Mucosa of rectum (tissue), 2 donors: ENCODE data around the gene CRB2.
"Not testable (repeated sequence)": the region's sequence is repeated elsewhere in the genome, so short reads cannot be mapped to it uniquely, and the experiment has no call there.

ENCODE experiments used
- H3K27ac ChIP-seq, 2 donors: one replicate each; pipeline ENCODE4 v1.7.0; 2013; ENCODE audit warnings: inconsistent platforms in 2 of 2, low read depth in 2 of 2, low read length in 2 of 2
- H3K27me3 ChIP-seq, 2 donors: one replicate each; pipeline ENCODE4 v1.7.0; 2013; ENCODE audit warnings: low read length in 2 of 2; ENCODE audit not compliant: control insufficient read depth in 2 of 2, insufficient read depth in 2 of 2
- H3K36me3 ChIP-seq, 2 donors: one replicate each; pipeline ENCODE4 v1.7.0; 2013; ENCODE audit warnings: low read length in 2 of 2; ENCODE audit not compliant: control insufficient read depth in 2 of 2, insufficient read depth in 2 of 2
- H3K4me1 ChIP-seq, 2 donors: one replicate each; pipeline ENCODE4 v1.7.0; 2013; ENCODE audit warnings: low read length in 2 of 2, mild to moderate bottlenecking in 1 of 2; ENCODE audit not compliant: control insufficient read depth in 2 of 2, insufficient read depth in 2 of 2
- H3K4me3 ChIP-seq, 2 donors: one replicate each; pipeline ENCODE4 v1.7.0; 2013; ENCODE audit warnings: low read length in 2 of 2
- H3K9ac ChIP-seq, 2 donors: one replicate each; pipeline ENCODE4 v1.7.0; 2013; ENCODE audit warnings: low read length in 2 of 2, low read depth in 1 of 2, mild to moderate bottlenecking in 1 of 2
- H3K9me3 ChIP-seq, 2 donors: one replicate each; pipeline ENCODE4 v1.7.0; 2013; ENCODE audit warnings: low read length in 2 of 2; ENCODE audit not compliant: control insufficient read depth in 2 of 2
- donor health status: healthy.
- donor health status: Normal muscosa, but diverticular disease.

Gene CRB2

DNA sequence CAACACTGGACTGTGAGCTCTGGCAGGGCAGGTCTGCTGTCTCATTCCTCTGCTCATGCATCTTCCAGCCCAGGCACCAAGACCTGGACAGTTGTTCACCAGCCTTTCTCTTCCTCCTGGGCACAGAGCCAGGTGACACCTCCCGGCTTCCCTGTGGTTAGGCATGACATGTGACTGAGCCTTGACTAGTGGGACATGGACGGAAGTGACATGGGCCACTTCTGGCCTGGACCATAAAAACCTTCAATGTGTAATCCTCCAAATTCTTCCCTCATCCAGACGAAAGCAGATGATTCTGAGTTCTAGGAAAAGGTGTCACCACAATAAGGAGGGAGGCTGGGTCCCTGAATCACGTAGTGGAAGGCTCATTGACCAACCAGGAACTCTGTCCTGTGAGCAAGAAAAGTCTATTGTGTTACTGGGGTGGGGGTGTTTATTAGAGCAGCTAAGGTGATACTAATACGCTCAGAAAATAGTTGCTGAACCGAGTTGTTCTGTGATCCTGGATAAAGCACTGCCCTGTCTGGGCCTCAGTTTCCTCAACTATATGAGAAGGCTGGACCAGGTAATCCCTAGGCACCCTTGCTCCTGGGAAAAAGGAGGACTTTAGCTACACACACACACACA lies 26.6 kb upstream of the CRB2 start:
- H3K9ac ChIP-seq, result no peak overlapping the region
- peaks cover 7 to 9% of the 10 kb centered on the region in 2 donors for H3K4me1 ChIP-seq
- no peaks in the 10 kb centered on the region for H3K27me3 ChIP-seq
- peak overlapping the region in 1 of 2 donors; percentile 15 for H3K27ac ChIP-seq
- no peaks in the 10 kb centered on the region for H3K9me3 ChIP-seq
- H3K36me3 ChIP-seq, result no peaks in the 10 kb centered on the region
- H3K4me3 ChIP-seq, result no peak overlapping the region

DNA sequence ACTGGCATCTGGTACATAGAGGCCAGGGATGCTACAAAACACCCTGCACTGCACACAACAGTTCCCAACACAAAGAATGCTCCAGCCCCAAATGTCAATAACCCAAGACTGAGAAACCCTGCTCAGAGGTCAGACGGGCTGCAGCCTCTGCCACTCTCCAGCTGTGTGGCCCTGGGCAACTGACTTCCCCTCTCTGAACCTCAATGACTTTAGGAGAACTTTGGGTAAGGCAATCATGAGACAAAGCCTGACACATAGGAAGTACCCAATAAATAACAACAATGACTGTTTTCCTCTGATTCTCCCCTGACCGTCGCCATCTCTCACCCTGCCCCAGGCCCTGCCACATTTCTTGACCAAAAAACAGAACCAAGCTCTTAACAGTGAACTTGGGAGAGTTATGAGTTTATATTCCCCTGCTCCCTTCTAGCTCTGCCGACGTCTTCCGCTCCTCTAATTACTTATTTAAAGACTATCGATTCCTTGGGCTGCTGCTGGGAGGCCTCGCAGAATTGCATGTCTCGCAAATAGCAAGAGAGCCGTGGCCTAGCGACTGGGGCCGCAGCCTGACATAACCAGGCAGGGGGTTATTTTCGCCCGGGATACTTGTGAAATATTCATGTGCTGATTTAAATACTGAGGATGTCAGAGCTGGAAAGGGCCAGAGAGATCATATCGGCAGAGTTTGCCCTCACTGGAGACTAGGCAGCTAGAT lies 24.5 kb upstream of the CRB2 start:
- H3K9ac ChIP-seq, result no peak overlapping the region
- peaks cover 7 to 9% of the 10 kb centered on the region in 2 donors for H3K4me1 ChIP-seq
- H3K27ac ChIP-seq, result no peak overlapping the region
- no peaks in the 10 kb centered on the region for H3K9me3 ChIP-seq
- H3K4me3 ChIP-seq, result no peak overlapping the region
- H3K27me3 ChIP-seq, result no peaks in the 10 kb centered on the region
- H3K36me3 ChIP-seq, result no peaks in the 10 kb centered on the region

GRCh38 chr9:123333058-123333669 lies 22.8 kb upstream of the CRB2 start:
- H3K9ac ChIP-seq, H3K4me3 ChIP-seq, H3K9me3 ChIP-seq, H3K27me3 ChIP-seq, H3K36me3 ChIP-seq, H3K4me1 ChIP-seq, H3K27ac ChIP-seq: not testable (repeated sequence)

DNA sequence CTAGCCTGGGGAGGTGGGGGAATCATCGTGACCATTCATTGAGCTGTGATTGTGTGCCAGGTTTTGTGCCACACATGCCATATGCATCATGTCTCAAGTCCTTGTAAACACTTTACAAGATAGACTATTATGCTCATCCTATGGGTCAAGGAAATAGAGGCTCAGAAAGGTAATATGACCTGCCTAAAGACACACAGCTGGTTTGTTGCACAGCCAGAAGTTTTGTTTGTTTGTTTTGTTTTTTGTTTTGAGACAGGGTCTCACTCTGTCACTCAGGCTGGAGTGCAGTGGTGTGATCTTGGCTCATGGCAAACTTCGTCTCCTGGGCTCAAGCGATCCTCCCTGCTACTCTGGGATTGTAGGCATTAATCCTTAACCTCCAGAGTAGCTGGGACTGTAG lies 21.4 kb upstream of the CRB2 start:
- Histone ChIP-seq H3K4me1 (peaks cover 0 to 5% of the 10 kb centered on the region in 2 donors), H3K36me3 (no peaks in the 10 kb centered on the region), H3K27me3 (no peaks in the 10 kb centered on the region), H3K9ac (no peak overlapping the region), H3K4me3 (no peak overlapping the region), H3K27ac (no peak overlapping the region), H3K9me3 (no peaks in the 10 kb centered on the region)

DNA sequence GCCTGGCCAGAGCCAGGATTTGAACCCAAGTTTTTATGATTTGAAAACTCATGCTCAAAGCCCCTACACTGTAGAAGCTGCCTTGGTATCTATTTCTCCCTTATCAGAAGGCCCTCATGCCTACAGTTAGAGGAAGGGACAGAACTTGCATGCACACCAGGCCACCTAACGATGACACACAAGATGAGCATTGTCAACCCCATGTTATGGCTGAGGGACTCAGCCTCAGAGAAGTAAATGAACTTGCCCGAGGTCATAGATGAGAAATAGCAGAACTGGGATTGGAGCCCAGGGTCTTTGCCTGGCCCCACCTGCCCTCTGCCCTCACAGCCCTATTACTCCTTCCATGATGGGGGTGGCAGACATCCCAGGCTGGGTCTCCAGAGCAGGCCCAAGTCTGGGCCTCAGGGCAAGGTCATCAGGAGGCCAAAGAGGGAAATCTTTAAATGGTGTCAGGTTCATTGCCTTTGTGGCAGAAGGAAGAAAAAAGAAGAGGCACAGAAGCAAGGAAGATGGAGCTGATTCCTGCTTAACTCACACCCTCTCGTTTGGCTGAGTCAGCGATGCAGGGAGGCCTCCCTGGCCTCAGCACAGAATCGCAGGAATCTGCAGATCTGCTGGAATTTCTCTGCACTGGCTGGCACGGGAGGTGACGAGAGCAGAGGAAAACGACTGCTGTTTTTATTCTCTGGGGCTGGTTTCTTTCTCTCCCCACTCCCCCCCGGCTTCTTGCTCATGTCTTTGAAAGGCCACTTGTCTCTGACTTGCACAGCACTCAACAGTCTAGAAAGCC lies 20.6 kb upstream of the CRB2 start:
- H3K9ac ChIP-seq, result no peak overlapping the region
- no peak overlapping the region for H3K4me3 ChIP-seq
- no peaks in the 10 kb centered on the region for H3K9me3 ChIP-seq
- H3K27ac ChIP-seq, result no peak overlapping the region
- H3K27me3 ChIP-seq, result no peaks in the 10 kb centered on the region
- peaks cover 0 to 10% of the 10 kb centered on the region in 2 donors for H3K4me1 ChIP-seq
- H3K36me3 ChIP-seq, result no peaks in the 10 kb centered on the region

GRCh38 chr9:123335986-123336329 lies 20.0 kb upstream of the CRB2 start:
- H3K36me3 ChIP-seq, result no peaks in the 10 kb centered on the region
- no peak overlapping the region for H3K9ac ChIP-seq
- no peak overlapping the region for H3K27ac ChIP-seq
- peaks cover 0 to 10% of the 10 kb centered on the region in 2 donors for H3K4me1 ChIP-seq
- H3K27me3 ChIP-seq, result no peaks in the 10 kb centered on the region
- no peaks in the 10 kb centered on the region for H3K9me3 ChIP-seq
- no peak overlapping the region for H3K4me3 ChIP-seq

- H3K4me1 ChIP-seq, result peaks cover 0 to 10% of the 10 kb centered on the region in 2 donors
- no peak overlapping the region for H3K4me3 ChIP-seq
- H3K9me3 ChIP-seq, result no peaks in the 10 kb centered on the region
- no peaks in the 10 kb centered on the region for H3K27me3 ChIP-seq
- no peak overlapping the region for H3K27ac ChIP-seq
- H3K9ac ChIP-seq, result no peak overlapping the region
- no peaks in the 10 kb centered on the region for H3K36me3 ChIP-seq
These were observed 19.5 kb upstream of the CRB2 start for GRCh38 chr9:123336449-123336848.

DNA sequence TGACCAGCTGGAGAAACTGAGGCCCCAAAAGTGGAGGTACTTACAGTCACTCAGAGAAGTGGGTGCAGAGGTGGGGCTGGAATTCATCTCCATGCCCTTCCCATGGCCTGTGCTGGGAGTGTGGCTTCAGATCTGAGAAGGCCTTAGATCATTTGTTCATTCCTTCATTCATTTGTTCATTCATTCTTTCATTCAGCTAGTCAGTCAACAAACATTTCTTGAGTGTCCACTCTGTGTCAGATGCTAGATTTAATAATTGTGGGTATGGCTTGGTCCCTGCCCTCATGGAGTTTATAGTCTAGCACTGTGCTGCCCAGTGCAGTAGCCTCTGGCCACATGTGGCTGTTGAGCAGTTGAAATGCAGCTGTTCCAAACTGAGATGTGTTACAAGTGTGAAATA lies 19.0 kb upstream of the CRB2 start:
- H3K4me1 ChIP-seq, result peaks cover 0 to 10% of the 10 kb centered on the region in 2 donors
- no peak overlapping the region for H3K27ac ChIP-seq
- H3K9ac ChIP-seq, result no peak overlapping the region
- H3K9me3 ChIP-seq, result no peaks in the 10 kb centered on the region
- no peak overlapping the region for H3K4me3 ChIP-seq
- no peaks in the 10 kb centered on the region for H3K36me3 ChIP-seq
- H3K27me3 ChIP-seq, result no peaks in the 10 kb centered on the region

GRCh38 chr9:123337971-123338370 lies 18.0 kb upstream of the CRB2 start:
- H3K4me3 ChIP-seq, result no peak overlapping the region
- no peaks in the 10 kb centered on the region for H3K36me3 ChIP-seq
- no peaks in the 10 kb centered on the region for H3K9me3 ChIP-seq
- no peaks in the 10 kb centered on the region for H3K27me3 ChIP-seq
- H3K27ac ChIP-seq, result peak overlapping the region in 1 of 2 donors; percentile 72
- H3K4me1 ChIP-seq, result peaks cover 0 to 10% of the 10 kb centered on the region in 2 donors
- no peak overlapping the region for H3K9ac ChIP-seq
